Measurements from ENCODE around the gene ALDH3B1.

DNA sequence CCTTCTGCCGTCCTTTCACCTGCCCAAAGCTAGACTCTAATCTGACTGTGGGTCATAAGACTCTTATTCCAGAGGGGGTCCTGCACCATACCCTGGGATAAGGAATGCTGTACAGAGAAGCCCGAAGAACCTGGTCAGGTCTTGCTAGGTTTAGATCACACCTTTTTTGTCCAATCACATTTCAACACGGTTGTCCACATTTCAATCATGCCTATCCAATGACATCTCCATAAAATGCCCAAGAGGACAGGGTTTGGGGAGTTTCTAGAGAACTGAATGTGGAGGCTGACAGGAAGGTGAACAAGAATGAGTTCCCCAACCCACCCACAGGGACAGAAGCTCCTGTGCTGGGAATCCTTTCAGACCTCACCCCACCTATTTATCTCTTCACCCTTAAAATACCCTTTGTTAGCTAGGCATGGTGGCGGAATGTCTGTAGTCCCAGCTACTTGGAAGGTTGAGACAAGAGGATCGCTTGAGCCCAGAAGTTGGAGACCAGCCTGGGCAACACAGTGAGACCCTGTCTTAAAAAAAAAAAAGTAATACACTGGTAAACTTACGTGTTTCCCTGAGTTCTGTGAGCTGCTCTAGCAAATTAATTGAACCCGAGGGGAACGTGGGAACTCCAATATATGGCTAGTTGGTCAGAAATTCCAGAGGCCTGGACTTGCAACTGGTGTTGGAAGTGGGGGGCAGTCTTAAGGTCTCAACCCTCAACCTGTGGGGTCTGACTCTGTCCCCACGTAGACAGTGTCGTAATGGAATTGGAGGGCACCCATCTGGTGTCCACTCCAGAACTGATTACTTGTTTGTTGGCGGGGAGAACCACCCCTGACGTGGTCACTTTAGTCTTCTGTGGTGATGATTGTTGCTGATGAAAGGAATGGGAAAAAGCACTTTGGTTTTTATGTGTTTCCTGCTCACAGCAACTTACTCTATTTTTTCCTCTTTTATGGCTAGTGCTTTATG is 46.5 kb downstream of the ALDH3B1 start:
- TF ChIP-seq, protein P1, sequence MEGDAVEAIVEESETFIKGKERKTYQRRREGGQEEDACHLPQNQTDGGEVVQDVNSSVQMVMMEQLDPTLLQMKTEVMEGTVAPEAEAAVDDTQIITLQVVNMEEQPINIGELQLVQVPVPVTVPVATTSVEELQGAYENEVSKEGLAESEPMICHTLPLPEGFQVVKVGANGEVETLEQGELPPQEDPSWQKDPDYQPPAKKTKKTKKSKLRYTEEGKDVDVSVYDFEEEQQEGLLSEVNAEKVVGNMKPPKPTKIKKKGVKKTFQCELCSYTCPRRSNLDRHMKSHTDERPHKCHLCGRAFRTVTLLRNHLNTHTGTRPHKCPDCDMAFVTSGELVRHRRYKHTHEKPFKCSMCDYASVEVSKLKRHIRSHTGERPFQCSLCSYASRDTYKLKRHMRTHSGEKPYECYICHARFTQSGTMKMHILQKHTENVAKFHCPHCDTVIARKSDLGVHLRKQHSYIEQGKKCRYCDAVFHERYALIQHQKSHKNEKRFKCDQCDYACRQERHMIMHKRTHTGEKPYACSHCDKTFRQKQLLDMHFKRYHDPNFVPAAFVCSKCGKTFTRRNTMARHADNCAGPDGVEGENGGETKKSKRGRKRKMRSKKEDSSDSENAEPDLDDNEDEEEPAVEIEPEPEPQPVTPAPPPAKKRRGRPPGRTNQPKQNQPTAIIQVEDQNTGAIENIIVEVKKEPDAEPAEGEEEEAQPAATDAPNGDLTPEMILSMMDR (IDR thresholded peaks at IDR 0.05; ENCODE audit: poor library complexity, severe bottlenecking), result no peak
- TF ChIP-seq EZH2 (IDR thresholded peaks at IDR 0.05; ENCODE audit: borderline replicate concordance, insufficient read depth, low read length, poor library complexity, severe bottlenecking), result no peak
- TF ChIP-seq POLR2AphosphoS5 (IDR thresholded peaks at IDR 0.05), result no peak
- TF ChIP-seq EP300 (conservative IDR thresholded peaks at IDR 0.05; ENCODE audit: poor library complexity, severe bottlenecking), result no peak
- no peak for TF ChIP-seq RAD21 (conservative IDR thresholded peaks at IDR 0.05)
- no peak for TF ChIP-seq TAF1 (IDR thresholded peaks at IDR 0.05; ENCODE audit: low read depth)
